DND-41 (cell line): ENCODE measurements around the gene EMC8.

Experiments used
- CTCF ChIP-seq: IDR thresholded peaks from 2 replicates; pipeline ENCODE4 v1.5.1; 2012; ENCODE audit warnings: borderline replicate concordance, low read length, moderate library complexity, mild to moderate bottlenecking; ENCODE audit not compliant: poor library complexity, severe bottlenecking; ENCODE audit errors: extremely low read depth
- EZH2 ChIP-seq: IDR thresholded peaks from 3 replicates; pipeline ENCODE4 v1.6.1; 2012; ENCODE audit warnings: borderline replicate concordance, low read depth, mild to moderate bottlenecking, moderate library complexity, low read length, inconsistent platforms; ENCODE audit not compliant: severe bottlenecking

- TF ChIP-seq CTCF = no peak
- no peak for TF ChIP-seq EZH2
Measured at GRCh38 chr16:85829751-85830445, 30.6 kb upstream of the EMC8 start.
